Cerebellar nuclear complex (tissue), 1 donor: Measurements from ENCODE around the gene MOXD1.

ENCODE experiments used
- DNase-seq, 2 experiments: peaks; one replicate each; lab custom pipeline; 2025; lab: John Stamatoyannopoulos, UW

Gene MOXD1

DNA sequence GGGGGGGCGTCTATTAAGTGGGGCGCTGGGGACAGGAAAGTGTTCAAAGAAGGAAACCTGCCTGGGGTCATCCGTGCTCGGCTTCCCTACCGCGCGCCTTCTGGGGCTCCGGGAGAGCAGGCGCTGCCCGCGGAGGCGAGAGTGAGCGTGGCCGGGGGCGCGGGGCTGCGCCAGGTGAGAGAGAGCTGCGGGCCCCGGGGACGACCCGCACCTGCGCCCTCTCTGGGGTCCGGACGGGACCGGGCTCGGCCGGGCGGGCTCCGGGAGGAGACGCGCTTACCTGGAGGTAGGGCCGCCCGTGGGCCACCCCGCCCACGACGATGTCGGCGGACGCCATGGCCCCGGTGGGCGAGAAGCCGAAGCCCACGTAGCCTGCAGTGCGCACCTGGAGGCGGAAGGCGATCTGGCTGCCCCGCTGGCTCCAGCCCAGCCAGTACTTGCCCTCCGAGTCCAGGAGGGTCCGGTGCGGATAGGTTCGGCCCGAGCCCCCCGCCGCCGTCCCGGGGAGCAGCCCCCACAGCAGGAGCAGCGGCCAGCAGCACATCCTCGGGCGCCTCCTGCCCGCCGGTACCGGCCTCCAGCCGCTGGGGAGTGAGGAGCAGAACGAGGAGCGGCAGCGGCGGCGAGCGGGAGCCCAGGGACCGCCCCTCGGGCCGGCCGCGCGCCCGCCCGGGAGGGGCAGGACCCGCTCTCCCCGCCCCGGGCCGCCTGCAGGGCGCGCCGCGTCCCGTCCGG, at the start of gene MOXD1:
Gene MOXD1, minus strand, starts transcription at position 593 of the 735 bp plus-strand sequence. Its CDS starts 49 bp downstream, at position 544.
- DNase-seq: no peak

DNA sequence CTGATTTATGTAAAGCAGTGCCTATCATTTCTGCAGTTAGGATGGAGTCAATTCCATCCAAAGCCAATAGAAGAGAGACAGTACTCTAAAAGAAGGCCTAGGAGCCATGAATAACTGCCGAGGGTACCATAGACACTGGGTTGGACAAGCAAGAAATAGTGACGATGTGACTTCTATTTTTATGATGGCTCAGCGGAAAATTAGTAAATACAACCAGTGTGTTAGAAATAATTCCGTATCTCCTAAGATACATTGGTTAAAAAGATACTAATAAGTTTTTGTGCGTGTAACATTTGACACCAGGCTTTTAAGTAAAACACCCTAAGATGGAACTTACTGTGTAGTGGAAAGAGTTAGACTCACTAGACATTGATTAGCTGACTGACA, 45.6 kb upstream of the MOXD1 start:
- DNase-seq: no peak

DNA sequence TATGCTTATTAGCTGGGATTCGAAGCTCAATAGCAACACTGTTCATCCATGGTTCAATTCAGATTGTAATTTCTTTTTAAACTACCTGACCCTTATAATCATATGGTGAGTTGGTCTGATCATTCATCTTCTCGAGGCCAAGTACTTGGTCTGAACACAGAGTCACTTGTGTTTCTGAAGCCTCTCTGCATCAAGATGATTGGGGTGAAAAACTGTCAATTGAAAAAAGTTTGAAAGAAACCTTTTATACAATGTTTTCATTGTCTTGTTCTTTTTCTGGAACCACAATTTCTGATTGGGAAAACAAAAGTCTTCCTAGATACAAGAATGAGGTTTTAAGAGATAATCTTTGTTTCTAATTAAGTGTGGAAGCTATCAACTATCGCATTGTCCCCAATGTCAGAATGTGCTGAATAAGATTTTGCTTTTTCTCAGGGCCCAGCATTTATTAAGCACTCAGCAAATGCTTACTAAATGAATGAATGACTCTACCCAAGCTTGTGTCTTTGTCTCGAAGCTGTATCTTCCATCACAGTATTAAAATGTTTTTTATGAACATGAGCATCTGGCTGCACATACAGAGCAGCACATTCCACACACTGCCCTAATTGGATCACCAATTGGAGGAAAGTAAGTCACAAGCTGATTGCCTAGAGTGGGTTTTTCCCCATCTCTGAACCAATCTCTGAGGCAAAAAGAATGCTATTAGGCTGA, 45.0 kb upstream of the MOXD1 start:
- no peak for DNase-seq

DNA sequence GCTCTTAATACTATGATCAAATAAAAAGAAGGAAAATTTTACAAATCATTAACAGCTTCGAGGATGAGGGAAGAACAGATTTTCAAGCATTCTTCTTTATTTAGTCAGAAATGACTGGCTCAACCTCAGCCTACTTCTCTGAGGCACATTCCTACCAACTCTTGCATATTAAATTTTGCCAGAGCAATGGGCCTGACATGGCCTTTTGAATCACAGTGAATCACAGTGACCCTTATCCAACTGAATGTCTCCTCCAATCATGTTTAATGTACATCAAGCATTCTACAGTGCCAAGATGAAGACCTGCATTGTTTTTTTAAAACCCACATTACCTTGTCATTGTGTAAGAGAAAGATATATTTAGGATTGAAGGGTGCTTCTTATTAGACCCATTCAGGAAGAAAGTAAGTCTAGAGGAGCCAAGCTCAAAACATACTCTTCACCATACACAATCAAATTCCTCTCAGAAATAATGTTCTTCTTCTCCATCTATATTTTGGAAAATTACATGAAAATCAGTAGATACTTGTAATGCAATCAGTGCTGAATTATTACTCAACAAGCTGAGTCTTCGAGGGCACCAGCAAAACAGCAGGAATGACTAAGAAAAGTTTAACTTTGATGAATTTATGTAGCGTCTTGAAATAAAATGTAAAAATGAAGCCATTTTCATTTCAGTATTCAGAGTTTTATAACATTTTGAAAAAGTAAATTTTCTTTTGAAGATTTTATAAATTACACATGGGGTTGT, 44.1 kb upstream of the MOXD1 start:
- no peak for DNase-seq

DNA sequence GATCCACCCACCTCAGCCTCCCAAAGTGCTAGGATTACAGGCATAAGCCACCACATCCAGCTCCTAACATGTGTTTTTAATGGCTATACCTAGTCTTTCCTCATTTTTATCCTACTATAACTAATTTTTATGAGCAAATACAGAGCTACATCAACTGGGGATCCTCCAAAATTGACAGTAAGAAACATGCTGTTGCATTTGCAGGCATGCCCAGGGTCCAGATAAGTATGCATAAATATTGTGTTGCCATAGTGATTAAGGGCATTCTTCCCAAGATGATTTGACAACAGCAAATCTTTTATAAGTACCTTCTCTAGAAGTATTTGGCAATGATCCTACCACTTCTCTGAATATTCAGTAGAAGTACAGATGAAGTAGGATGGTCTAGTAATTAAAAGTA, 41.9 kb upstream of the MOXD1 start:
- no peak for DNase-seq

DNA sequence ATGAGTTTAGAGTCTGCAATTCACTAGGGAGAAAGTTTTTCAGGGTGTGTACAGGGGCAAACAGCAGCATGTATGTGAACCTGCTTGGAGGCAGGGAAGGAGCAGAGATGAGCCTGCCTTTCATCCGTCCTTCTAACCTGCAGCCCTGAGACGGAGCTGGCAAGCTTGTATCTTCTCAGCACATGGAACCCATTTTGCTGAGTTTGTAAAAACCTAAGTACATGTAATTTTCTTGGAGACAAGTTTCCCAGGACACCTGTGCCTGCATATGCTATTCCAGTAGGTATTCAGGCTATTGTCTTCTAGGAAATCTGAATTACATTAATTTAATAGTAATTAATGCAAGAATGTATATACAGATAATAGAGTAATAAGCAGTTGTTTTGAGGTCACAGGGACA, 28.8 kb upstream of the MOXD1 start:
- no peak for DNase-seq

DNA sequence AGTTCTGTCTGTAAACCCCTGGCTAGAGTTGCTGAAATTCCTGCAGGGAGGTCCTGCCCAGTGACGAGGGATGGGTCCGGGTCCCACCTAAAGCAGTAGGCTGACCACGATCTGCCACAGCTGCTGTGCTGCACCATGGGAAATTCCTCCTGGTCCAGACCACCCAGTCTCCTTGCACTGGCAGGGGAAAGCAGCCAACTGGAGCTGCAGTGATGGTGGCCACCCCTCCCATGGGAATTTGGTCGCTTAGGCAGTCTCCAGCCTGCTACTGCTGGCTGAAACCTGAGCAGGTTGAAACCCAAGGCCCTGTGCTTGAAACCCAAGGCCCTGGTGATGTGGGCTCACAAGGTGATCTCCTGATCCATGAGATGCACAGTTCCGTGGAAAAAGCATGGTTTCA, 23.9 kb upstream of the MOXD1 start:
- no peak for DNase-seq

DNA sequence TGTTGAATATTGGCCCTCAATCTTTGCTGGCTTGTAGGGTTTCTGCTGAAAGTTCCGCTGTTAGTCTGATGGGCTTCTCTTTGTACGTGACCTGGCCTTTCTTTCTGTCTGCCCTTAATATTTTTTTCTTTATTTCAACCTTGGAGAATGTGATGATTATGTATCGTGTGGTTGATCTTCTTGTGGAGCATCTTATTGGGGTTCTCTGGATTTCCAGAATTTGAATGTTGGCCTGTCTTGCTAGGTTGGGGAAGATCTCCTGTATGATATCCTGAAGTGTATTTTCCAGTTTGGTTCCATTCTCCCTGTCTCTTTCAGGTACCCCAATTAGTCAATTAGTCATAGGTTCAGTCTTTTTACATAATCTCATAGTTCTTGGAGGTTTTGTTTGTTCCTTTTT, 22.6 kb upstream of the MOXD1 start:
- no peak for DNase-seq

DNA sequence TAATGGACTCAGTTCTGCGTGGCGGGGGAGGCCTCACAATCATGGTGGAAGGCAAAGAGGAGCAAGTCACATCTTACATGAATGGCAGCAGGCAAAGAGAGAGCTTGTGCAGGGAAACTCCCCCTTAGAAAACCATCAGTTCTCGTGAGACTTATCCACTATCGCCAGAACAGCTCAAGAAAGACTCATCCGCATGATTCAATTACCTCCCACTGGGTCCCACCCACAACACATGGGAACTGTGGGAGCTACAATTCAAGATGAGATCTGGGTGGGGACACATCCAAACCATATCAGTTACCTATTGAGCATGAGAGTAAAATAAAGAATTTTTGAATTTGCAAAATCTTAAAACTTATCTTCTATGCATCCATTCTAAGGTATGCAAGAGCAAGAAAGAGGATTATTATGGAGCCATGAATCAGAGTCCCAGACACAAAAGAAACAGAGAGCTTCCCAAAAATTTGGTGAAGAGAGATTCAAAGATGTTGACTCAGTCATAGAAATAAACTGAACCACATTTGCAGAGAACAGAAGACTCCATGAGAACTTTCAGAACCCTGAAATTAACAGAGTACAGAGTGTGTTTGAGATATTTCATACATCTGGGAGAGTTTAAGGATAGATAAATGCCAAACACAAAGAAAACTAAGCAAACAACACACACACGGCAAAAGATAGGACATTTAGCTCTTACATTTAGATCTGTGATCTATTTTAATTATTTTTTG, 17.1 kb upstream of the MOXD1 start:
- no peak for DNase-seq

DNA sequence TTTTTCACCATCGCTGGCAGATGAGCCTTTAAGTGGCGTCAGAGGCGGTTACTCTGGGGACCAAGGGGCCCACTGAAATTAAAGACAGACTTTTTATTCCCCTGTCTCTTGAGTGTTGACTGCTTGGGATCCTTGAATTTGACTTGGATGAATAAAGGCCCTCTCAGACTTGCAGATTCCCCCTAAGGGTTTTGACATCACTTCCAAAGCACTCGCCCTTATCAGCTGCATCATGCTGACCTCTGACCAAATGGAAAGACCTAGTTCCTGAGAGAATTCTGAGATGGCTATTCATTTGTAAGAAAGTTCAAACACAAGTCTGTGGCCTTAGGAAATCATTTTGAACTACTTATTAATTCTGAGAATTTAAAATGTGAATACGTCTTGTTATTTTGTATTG, 13.5 kb upstream of the MOXD1 start:
- no peak for DNase-seq

DNA sequence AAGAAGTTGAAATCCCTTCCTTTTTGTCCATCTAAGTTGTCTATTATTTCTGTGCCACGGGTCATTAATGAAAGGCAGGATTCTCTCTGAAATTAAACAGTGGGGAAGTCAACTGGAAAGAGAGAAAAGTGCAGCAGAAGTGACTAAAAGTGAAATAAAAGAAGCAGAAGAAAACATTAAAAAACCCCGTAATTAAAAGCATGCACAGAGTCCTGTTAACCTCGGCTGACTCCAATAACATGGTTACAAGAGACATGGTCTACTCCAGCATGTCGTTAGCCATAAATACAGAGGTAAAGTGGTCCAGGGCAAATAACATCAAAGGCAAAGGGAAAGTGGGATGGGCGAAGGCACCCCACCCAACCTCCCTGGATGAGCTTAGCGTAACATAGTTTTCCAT, 13.0 kb upstream of the MOXD1 start:
- DNase-seq: no peak

DNA sequence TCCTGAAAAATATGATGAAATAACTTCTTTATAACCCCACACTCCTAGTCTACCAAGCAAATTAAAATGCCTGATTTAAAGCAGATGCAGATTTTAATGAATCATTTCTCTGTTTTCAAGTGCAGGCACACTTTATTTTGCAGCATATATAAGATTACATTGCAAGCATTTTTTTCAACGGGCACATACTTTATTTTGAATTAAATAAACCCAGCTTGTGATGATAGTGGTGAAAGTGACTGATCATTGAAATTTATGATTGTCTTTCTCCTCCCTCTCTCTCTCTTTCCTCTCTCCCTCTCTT, 12.2 kb upstream of the MOXD1 start:
- DNase-seq: no peak

DNA sequence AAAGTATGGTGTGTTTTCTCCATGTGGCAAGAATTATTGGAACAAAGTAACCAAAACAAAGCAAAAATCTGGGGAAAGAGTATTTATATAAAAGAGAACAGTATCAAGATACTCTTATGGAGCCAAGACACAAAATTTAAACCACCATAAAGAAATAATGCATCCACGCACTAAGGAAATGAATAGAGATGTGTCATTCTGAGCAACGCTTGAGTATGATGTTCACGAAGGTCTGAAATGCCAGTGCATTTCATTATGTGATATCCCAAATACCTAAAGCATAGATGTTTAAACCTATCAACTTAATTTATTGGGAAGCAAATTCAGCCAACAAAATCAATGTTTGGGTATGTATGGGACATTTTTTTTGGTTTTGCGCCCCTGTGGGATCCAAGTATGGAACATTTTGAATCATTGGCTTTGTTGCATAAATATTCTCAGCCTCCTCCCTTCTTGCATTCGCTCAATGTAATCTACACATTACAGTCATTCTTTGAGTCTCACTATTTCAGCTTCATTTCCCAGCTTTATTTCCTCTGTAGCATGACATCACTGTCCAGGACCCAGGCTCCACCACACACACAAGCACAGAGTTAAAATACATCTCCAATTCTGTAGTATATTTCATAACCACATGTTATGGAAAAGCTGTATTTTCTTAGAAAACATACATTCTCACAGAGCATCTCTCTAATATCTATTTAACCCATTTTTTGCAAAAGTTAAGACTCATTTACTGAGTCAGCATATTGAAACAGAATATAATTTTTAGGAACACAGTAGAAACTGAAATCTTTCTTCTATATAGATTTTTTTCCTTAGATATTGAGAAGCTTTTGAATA, 11.6 kb upstream of the MOXD1 start:
- DNase-seq: no peak

DNA sequence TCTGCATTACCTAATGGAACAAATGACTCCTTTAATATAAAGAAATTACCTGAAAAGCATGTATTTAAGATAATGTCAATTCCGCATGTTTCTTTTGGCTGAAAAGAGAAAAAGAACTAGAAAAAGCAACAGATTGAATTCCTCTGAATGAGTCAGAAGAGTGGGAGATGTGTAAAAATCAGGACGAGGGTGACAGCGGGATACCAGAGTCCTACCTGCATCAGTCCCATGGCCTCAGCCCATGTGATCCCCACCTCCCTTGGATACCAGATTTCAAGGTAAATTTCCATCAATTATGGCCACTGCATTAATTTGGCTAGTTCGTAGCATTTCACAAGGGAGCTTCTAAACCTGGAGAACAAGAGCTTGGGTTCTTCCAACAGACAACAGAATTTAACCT, 10.0 kb upstream of the MOXD1 start:
- DNase-seq: no peak

DNA sequence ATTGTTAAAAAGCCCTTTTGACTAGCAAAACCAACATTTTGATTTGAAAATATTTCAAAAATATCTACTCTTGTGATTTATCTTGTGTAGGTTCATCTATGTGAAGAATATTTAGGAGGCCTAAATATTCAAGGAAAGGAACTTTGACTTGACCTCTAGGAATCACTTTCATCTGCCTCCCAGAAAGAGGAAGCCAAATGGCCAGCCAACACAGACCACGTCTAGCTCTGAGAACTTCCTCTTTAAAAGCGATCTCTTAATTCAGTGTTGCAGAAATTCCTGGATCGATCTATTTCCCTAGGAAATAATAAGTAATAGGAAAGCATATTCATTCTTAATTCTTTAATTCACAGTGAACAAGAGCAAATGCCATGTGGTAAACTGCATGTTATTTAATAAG, 9.6 kb upstream of the MOXD1 start:
- DNase-seq: no peak

DNA sequence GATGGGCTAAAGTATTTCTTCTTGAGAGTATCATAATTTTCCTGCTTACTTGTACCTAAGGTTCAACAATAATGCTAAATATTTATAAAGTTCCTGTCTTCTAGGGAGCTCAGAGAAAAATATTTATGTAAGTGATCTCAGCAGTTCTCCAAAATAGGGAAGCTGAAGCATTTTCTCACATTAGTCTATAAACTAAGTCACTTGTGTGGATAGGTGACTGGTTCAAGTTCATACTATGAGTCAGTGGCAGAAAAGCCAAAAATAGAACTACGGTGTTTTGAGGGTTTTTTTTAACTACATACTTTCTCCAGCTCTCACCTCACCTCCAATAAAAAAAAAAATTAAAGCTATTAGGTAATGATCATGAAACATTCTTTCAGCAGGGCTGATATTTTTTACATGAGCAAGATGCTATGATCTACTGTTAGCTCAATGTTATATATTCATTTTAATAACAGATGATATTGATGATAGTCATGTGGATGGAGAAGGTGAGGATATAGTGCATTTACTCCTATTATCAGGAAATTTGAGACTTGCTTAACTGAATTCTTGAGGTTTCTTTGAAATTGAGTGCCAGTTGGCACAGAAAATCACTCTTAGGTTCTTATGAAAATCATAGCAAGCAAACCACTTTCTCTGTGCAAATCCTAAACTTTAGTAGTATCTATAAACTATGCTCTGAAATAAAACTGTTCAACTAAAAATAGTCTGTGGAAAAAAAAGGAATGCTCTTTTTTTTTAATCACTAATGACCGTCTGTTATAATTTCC, 4.1 kb upstream of the MOXD1 start:
- no peak for DNase-seq

DNA sequence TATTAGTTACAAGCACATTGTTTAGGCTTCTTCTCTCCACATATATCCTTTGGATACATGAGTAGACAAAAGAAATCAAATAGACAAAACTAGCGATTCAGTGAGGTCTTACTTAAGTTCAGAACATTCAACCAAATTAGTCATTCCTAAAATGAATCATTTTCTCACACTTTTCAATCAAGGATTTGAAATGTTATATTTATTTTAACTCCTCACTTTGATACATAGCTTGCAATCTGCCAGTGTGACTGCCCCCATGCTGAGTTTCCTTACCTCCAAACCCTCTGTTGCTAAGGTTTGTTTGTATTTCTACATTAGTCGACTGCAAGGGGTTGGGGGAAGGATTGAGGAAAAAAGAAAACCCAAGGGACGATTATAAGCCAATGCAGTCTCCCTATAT, 3.5 kb upstream of the MOXD1 start:
- no peak for DNase-seq

DNA sequence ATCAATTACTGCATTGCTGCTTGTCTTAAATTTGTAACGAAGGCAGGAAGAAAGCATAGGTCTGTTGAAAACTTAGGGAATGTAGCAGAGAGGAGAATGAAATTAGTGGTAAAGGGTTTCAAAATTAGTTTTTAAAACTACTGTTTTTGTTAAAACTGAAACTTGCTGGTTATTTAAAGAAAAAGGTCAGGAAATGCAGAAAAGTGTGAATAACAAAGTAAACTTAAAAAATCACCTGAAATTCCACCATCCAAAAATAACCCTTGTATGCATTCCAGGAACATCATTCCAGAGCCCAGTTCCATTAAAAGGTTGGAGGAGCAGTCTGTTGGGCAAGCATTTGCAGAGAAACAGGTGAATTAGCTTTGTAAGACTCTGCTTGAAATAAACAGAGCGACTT, 3.1 kb upstream of the MOXD1 start:
- no peak for DNase-seq

DNA sequence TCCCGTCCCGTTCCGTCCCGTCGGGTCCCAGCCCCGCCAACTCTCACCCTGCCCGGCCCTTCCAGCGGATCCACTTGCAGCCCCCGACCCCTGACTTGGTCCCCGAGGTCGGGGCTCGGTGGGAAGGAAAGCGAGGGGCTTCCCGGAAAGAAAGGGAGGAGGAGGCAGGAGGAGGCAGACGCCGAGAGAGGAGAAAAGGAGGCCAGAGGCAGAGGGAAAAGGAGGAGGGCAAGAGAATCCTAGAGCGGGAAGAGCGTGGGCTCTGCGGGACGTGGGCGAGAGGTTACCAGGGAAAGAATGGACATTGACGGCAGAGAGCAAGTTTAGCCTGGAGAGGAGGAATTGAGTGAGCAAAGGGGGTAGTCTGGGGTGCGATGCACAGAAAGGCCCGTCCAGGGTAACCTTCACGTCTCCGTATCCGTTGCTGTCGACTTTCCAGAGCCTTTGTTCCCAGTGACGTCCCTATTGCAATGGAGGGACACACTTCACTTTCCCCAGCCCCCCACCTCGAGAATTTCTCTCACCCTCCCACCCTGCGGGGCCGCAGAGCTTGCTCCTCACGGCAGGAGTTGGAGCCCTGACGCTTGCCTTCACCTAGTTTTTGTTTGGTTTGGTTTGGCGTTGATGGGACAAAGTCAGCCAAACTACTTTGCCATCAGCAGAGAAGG, 477 bp upstream of the MOXD1 start:
- no peak for DNase-seq

DNA sequence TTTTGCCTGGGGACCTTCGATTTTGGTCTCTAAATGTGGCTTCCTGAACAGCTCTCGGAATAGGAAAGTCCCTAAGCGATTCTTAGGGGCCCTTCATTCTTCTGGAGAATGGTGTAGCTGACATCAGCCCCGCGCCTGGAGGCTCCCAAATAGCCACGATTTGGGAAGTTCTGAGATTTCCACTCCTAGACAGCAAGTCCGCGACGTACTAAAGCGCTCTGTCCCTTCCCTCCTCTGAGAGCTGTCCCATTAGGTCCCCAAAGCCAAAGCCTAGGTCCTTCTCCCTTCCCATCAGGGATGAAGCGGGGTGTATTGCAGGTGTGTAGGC, 756 bp downstream of the MOXD1 start:
- DNase-seq: no peak
